Colonic mucosa (tissue), 4 donors: ENCODE measurements around the gene EVI5L. TPM values are rescaled to one million over a fixed set of nuclear protein-coding genes. Genes with fewer than 3 reads are reported as not detected.
A peak's percentile ranks its signal among the peaks of the same experiment; 100 is the strongest.

Experiments
- DNase-seq: peaks from one replicate; pipeline ENCODE4 v3.0.0-alpha.2; 2020
- H3K27ac ChIP-seq: fragments of 200-600 bp; one replicate; pipeline ENCODE4 v1.8.0; 2021
- H3K27me3 ChIP-seq: fragments of 200-600 bp; one replicate; pipeline ENCODE4 v1.8.0; 2021
- H3K36me3 ChIP-seq: fragments of 200-600 bp; one replicate; pipeline ENCODE4 v1.8.0; 2021
- H3K4me1 ChIP-seq: fragments of 200-600 bp; one replicate; pipeline ENCODE4 v1.8.0; 2021; ENCODE audit warnings: mild to moderate bottlenecking
- H3K4me3 ChIP-seq: fragments of 200-600 bp; one replicate; pipeline ENCODE4 v1.8.0; 2021
- H3K9ac ChIP-seq, 2 donors: one replicate each; pipeline ENCODE4 v1.7.0; 2013; ENCODE audit warnings: control low read depth in 2 of 2, low read depth in 2 of 2, low read length in 2 of 2
- H3K9me3 ChIP-seq: fragments of 200-600 bp; one replicate; pipeline ENCODE4 v1.8.0; 2021
- CTCF ChIP-seq: fragments of 200-600 bp; IDR thresholded peaks from one replicate; pipeline ENCODE4 v1.8.0; 2022; ENCODE audit warnings: antibody characterized with exemption, mild to moderate bottlenecking
- intact Hi-C: fragments of 100-400 bp; cut with DNase I; formaldehyde crosslinking; loops from one replicate; pipeline ENCODE4 v1.14.1; 2022
- total RNA-seq, 2 donors: library from RNA; stranded (reverse); fragmentation: NEBNext Ultra II Directional in 1 of 2; extraction: Animal tissue kit (Norgen Biotek cat#: 25700) in 1 of 2; gene quantifications; one replicate each; pipeline ENCODE4 v1.2.1, GENCODE V29; 2021
- donor health status: healthy.
- donor health status: DM: no; HTN: no; CAD: no.
- donor health status: DM: no; HTN: no; CAD: no.

The EVI5L gene
- total RNA-seq, 2 donors from 2014 or later: 10.6 to 12.0 TPM

- Histone ChIP-seq H3K4me3 (no peak overlapping the region), H3K27ac (no peak overlapping the region), H3K36me3 (no peaks in the 10 kb centered on the region), H3K4me1 (no peaks in the 10 kb centered on the region), H3K9ac (no peak overlapping the region), H3K27me3 (no peaks in the 10 kb centered on the region), H3K9me3 (no peaks in the 10 kb centered on the region)
- intact Hi-C loops: no loop called here
- no peak for DNase-seq
- no peak for TF ChIP-seq CTCF
These were observed 6.2 kb upstream of the EVI5L start for GRCh38 chr19:7823686-7824301.

DNA sequence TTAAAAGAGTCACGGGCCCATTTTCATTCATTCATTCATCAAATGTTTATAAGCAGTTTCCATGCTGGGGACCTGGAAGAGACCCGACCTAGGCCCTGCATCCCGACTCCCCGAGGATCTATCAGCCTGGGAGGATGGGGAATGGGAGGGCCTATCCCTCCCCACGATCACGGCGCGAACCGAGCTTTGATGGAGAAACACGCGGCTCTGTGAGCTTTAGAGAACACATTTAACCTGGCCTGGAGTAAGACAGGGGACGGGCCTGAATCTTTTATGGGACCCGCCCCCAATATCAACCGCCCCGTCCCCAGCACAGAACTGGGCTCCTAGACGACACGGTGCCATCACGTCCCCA, 875 bp upstream of the EVI5L start:
- intact Hi-C loops: no loop called here
- no peaks in the 10 kb centered on the region for H3K4me1 ChIP-seq
- no peak for DNase-seq
- peak overlapping the region; percentile 22 for H3K4me3 ChIP-seq
- no peak overlapping the region for H3K27ac ChIP-seq
- H3K36me3 ChIP-seq: no peaks in the 10 kb centered on the region
- no peak for TF ChIP-seq CTCF
- H3K27me3 ChIP-seq: no peaks in the 10 kb centered on the region
- no peaks in the 10 kb centered on the region for H3K9me3 ChIP-seq
- H3K9ac ChIP-seq: no peak overlapping the region

DNA sequence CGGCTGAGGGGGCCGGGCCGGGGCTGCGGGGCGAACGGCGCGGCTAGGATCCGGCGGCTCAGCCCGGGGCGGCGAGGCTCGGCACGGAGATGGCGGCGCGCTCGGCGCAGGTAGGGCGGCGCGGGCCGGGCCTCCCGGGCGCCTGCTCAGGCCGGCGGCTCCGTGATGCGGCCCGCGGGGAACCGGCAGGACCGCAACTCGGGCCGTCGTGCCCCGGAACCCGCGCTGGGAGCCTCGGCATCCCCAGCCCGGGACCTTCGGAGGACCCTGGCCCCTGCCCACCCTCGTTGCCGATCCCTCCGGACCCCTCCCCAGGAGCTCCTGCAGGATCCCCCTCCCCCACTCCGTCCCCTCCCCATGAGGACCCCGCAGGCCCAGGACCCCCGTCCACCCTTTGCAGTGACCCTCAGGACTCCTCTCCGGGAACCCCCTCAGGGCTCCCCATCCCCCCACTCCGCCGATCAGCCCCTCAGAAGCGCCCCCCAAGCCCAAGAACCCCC, 304 bp downstream of the EVI5L start:
- H3K4me1 ChIP-seq: no peaks in the 10 kb centered on the region
- peak overlapping the region; percentile 57 for H3K4me3 ChIP-seq
- H3K27ac ChIP-seq: no peak overlapping the region
- H3K27me3 ChIP-seq: no peaks in the 10 kb centered on the region
- intact Hi-C loops: no loop called here
- peak overlapping the region; percentile 46 to 59 for H3K9ac ChIP-seq
- no peaks in the 10 kb centered on the region for H3K9me3 ChIP-seq
- TF ChIP-seq CTCF: no peak
- DNase-seq: peak; percentile 32
- H3K36me3 ChIP-seq: no peaks in the 10 kb centered on the region

DNA sequence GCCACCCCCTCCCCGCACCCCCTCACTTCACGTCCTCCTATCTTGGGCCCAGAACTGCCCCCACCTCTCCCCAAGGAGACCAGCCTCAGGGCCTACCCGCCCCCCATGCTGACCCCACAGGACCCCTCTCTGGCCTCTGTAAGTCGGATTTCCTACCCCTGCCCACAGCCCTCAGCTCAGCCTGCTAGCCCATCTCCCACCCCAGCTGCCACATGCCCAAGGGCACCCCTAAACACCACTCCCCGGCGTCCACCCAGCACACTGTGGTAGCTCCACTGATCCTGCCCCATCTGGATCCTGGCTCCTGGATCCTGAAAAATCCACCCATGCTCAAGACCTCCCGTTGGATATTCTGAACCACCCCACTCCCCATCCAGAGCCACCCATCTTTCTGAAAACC, 805 bp downstream of the EVI5L start:
- intact Hi-C loops: no loop called here
- H3K36me3 ChIP-seq: no peaks in the 10 kb centered on the region
- no peak for TF ChIP-seq CTCF
- peak overlapping the region; percentile 57 for H3K4me3 ChIP-seq
- H3K27me3 ChIP-seq: no peaks in the 10 kb centered on the region
- no peaks in the 10 kb centered on the region for H3K9me3 ChIP-seq
- no peak overlapping the region for H3K27ac ChIP-seq
- peak overlapping the region in 1 of 2 donors; percentile 46 for H3K9ac ChIP-seq
- H3K4me1 ChIP-seq: no peaks in the 10 kb centered on the region
- no peak for DNase-seq

GRCh38 chr19:7831452-7831851, 1.4 kb downstream of the EVI5L start:
- intact Hi-C loops: no loop called here
- Histone ChIP-seq H3K9me3 (no peaks in the 10 kb centered on the region), H3K36me3 (no peaks in the 10 kb centered on the region), H3K27me3 (no peaks in the 10 kb centered on the region), H3K4me1 (no peaks in the 10 kb centered on the region), H3K4me3 (no peak overlapping the region), H3K9ac (peak overlapping the region in 1 of 2 donors; percentile 40), H3K27ac (no peak overlapping the region)
- TF ChIP-seq CTCF: no peak
- DNase-seq: no peak
